ENCODE measurements around the gene CCDC7.

CCDC7 gene

GRCh38 chr10:32854435-32854834, 408.5 kb downstream of the CCDC7 start:
- no peaks in the 10 kb centered on the region for H3K79me2 ChIP-seq (ENCODE audit: low read length)
- no peak overlapping the region for H3K4me3 ChIP-seq (ENCODE audit: low read length)

GRCh38 chr10:32865170-32865569, 419.2 kb downstream of the CCDC7 start:
- Histone ChIP-seq H4K20me1 (ENCODE audit: insufficient read depth, low read length) (no peaks in the 10 kb centered on the region), H3K9me2 (replicated peaks; ENCODE audit: insufficient read depth, low read length) (no peaks in the 10 kb centered on the region), H3K4me3 (ENCODE audit: low read length) (no peak overlapping the region), H3K79me2 (ENCODE audit: low read length) (no peaks in the 10 kb centered on the region), H3K36me3 (replicated peaks; ENCODE audit: insufficient read depth, low read length) (no peaks in the 10 kb centered on the region), H3K9me3 (replicated peaks; ENCODE audit: insufficient read depth, low read length) (no peaks in the 10 kb centered on the region), H2AFZ (ENCODE audit: low read length) (no peak overlapping the region), H3F3A (ENCODE audit: insufficient read depth, low read length) (no peaks in the 10 kb centered on the region), H3K9ac (ENCODE audit: low read length) (no peak overlapping the region), H3K4me2 (ENCODE audit: low read depth, low read length) (no peak overlapping the region), H3K27ac (ENCODE audit: low read length) (no peak overlapping the region), H3K4me1 (ENCODE audit: low read length) (no peaks in the 10 kb centered on the region), H3K27me3 (replicated peaks; ENCODE audit: insufficient read depth, low read length) (no peaks in the 10 kb centered on the region)
- no peak for DNase-seq
- TF ChIP-seq EZH2 (optimal IDR thresholded peaks at IDR 0.05; ENCODE audit: low read depth, low read length): no peak

More at GRCh38 chr10:32854435-32854834, 408.5 kb downstream of the CCDC7 start:
- H3K9ac ChIP-seq (ENCODE audit: low read length): no peak overlapping the region
- H3K27me3 ChIP-seq (replicated peaks; ENCODE audit: insufficient read depth, low read length): no peaks in the 10 kb centered on the region
- H3K27ac ChIP-seq (ENCODE audit: low read length): no peak overlapping the region
- no peak overlapping the region for H2AFZ ChIP-seq (ENCODE audit: low read length)
- no peak for TF ChIP-seq EZH2phosphoT487 (IDR thresholded peaks at IDR 0.05; ENCODE audit: low read length)
- no peak for TF ChIP-seq EZH2 (optimal IDR thresholded peaks at IDR 0.05; ENCODE audit: low read depth, low read length)
- TF ChIP-seq CTCF (IDR thresholded peaks at IDR 0.05; ENCODE audit: low read length): no peak
- 0 out of 2 replicates have a peak, but pooled peaks cover 4% of the 10 kb centered on the region for H3K4me1 ChIP-seq (ENCODE audit: low read length)
- H3K9me3 ChIP-seq (replicated peaks; ENCODE audit: insufficient read depth, low read length): no peaks in the 10 kb centered on the region
- H3F3A ChIP-seq (ENCODE audit: insufficient read depth, low read length): no peaks in the 10 kb centered on the region
- DNase-seq: no peak
- no peaks in the 10 kb centered on the region for H3K9me2 ChIP-seq (replicated peaks; ENCODE audit: insufficient read depth, low read length)
- H4K20me1 ChIP-seq (ENCODE audit: insufficient read depth, low read length): no peaks in the 10 kb centered on the region
- no peaks in the 10 kb centered on the region for H3K36me3 ChIP-seq (replicated peaks; ENCODE audit: insufficient read depth, low read length)
- no peak overlapping the region for H3K4me2 ChIP-seq (ENCODE audit: low read depth, low read length)

GRCh38 chr10:32877915-32878314, 432.0 kb downstream of the CCDC7 start:
- Histone ChIP-seq H3K36me3 (replicated peaks; ENCODE audit: insufficient read depth, low read length) (no peaks in the 10 kb centered on the region), H3K4me2 (ENCODE audit: low read depth, low read length) (no peak overlapping the region), H3K27ac (ENCODE audit: low read length) (no peak overlapping the region), H4K20me1 (ENCODE audit: insufficient read depth, low read length) (no peaks in the 10 kb centered on the region), H3K4me1 (ENCODE audit: low read length) (no peaks in the 10 kb centered on the region), H3K9me3 (replicated peaks; ENCODE audit: insufficient read depth, low read length) (no peaks in the 10 kb centered on the region), H3K4me3 (ENCODE audit: low read length) (no peak overlapping the region), H3K9me2 (replicated peaks; ENCODE audit: insufficient read depth, low read length) (no peaks in the 10 kb centered on the region), H2AFZ (ENCODE audit: low read length) (no peak overlapping the region), H3F3A (ENCODE audit: insufficient read depth, low read length) (no peaks in the 10 kb centered on the region), H3K27me3 (replicated peaks; ENCODE audit: insufficient read depth, low read length) (no peaks in the 10 kb centered on the region), H3K79me2 (ENCODE audit: low read length) (no peaks in the 10 kb centered on the region), H3K9ac (ENCODE audit: low read length) (no peak overlapping the region)
- DNase-seq: no peak
- no peak for TF ChIP-seq CTCF (IDR thresholded peaks at IDR 0.05; ENCODE audit: low read length)
- TF ChIP-seq EZH2phosphoT487 (IDR thresholded peaks at IDR 0.05; ENCODE audit: low read length): no peak
- no peak for TF ChIP-seq EZH2 (optimal IDR thresholded peaks at IDR 0.05; ENCODE audit: low read depth, low read length)

- H3K79me2 ChIP-seq (ENCODE audit: low read length): no peaks in the 10 kb centered on the region
- H3K9ac ChIP-seq (ENCODE audit: low read length): no peak overlapping the region
- H3K27me3 ChIP-seq (replicated peaks; ENCODE audit: insufficient read depth, low read length): no peaks in the 10 kb centered on the region
- no peaks in the 10 kb centered on the region for H3K36me3 ChIP-seq (replicated peaks; ENCODE audit: insufficient read depth, low read length)
- no peak overlapping the region for H3K4me3 ChIP-seq (ENCODE audit: low read length)
- no peaks in the 10 kb centered on the region for H3K9me2 ChIP-seq (replicated peaks; ENCODE audit: insufficient read depth, low read length)
- H4K20me1 ChIP-seq (ENCODE audit: insufficient read depth, low read length): no peaks in the 10 kb centered on the region
- no peaks in the 10 kb centered on the region for H3K4me1 ChIP-seq (ENCODE audit: low read length)
- no peak overlapping the region for H3K4me2 ChIP-seq (ENCODE audit: low read depth, low read length)
- DNase-seq: no peak
- no peaks in the 10 kb centered on the region for H3K9me3 ChIP-seq (replicated peaks; ENCODE audit: insufficient read depth, low read length)
- TF ChIP-seq CTCF (IDR thresholded peaks at IDR 0.05; ENCODE audit: low read length) (no peak), EZH2phosphoT487 (IDR thresholded peaks at IDR 0.05; ENCODE audit: low read length) (no peak), EZH2 (optimal IDR thresholded peaks at IDR 0.05; ENCODE audit: low read depth, low read length) (no peak)
- H3K27ac ChIP-seq (ENCODE audit: low read length): no peak overlapping the region
- no peaks in the 10 kb centered on the region for H3F3A ChIP-seq (ENCODE audit: insufficient read depth, low read length)
- H2AFZ ChIP-seq (ENCODE audit: low read length): no peak overlapping the region
These were observed 432.7 kb downstream of the CCDC7 start for GRCh38 chr10:32878646-32879045.

Data from MM.1S (cell line).